ENCODE results near the gene ANKRD31.
A peak's percentile ranks its signal among the peaks of the same experiment; 100 is the strongest.

Gene ANKRD31

GRCh38 chr5:75023368-75024159 is 213.1 kb downstream of the ANKRD31 start:
- DNase-seq, result no peak

- no peak for DNase-seq
Observed at GRCh38 chr5:75021800-75022199, 214.9 kb downstream of the ANKRD31 start.

GRCh38 chr5:75021219-75021618 is 215.5 kb downstream of the ANKRD31 start:
- DNase-seq, result peak; percentile 56

GRCh38 chr5:75020016-75020656 is 216.5 kb downstream of the ANKRD31 start:
- DNase-seq, result no peak

- peak; percentile 75 for DNase-seq
Observed at GRCh38 chr5:75018805-75019587, 217.7 kb downstream of the ANKRD31 start.

Data from NCI-H82 (cell line).